Right ventricle myocardium inferior (tissue), 1 donor: Measurements from ENCODE around the gene PIK3R3. TPM values are rescaled to one million over a fixed set of nuclear protein-coding genes. Genes with fewer than 3 reads are reported as not detected.
"Not testable (repeated sequence)": the region's sequence is repeated elsewhere in the genome, so short reads cannot be mapped to it uniquely, and the experiment has no call there.

Source experiments
- ATAC-seq: fragments of 200-7000 bp; cut with Tn5 transposase; one replicate; pipeline ENCODE4 v1.9.1; 2020; ENCODE audit warnings: mild to moderate bottlenecking, moderate library complexity
- DNase-seq: peaks from one replicate; pipeline ENCODE4 v3.0.0; 2021; ENCODE audit errors: missing footprints
- intact Hi-C: fragments of 100-400 bp; cut with DNase I; formaldehyde crosslinking; loops from one replicate; pipeline ENCODE4 v1.11.0; 2022
- total RNA-seq: library from RNA; stranded (reverse); fragmentation: NEBNext Ultra II Directional; extraction: Animal tissue kit (Norgen Biotek cat#: 25700); gene quantifications from one replicate; pipeline ENCODE4 v1.2.1, GENCODE V29; 2021
- donor health status: DM: no; HTN: yes; CAD: no; lungs with severe emphysema.

Gene PIK3R3
- total RNA-seq, 1 donor from 2014 or later, result 22.6 TPM

DNA sequence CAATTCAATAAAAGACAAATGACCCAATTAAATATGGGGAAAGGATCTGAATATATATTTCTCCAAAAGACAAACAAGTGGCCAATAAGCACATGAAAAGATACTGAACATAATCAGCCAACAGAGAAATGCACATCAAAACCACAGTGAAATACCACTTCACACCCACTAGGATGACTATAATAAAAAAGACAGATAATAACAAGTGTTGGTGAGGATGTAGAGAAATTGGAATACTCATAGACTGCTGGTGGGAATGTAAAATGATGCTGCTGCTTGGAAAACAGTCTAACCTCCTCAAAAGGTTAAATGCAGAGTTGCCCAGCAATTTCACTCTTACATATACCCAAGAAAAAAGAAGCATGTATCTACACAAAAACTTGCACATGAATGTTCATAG is 48.9 kb downstream of the PIK3R3 start:
- intact Hi-C loops, result no loop called here

DNA sequence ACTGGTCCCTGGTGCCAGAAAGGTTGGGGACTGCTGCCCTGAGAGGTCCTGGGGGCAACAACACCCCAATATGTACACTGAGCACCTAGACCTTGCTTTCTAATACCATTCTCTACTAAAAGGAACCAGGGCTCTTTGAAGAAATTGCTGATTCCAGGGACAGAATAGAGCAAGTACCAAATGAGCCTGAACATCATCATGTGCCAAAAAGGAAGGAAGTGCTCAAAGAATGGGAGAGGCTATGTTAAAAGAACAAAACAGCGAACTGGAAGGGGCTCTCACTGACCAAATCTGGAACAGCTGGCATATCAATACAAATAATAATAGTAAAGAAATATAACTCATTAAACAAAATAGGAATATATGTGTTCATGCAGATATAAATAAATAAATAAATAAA is 50.8 kb downstream of the PIK3R3 start:
- DNase-seq (no peak), ATAC-seq (peak; percentile 23)
- intact Hi-C loops, result no loop called here

More for the DNA sequence above, 48.9 kb downstream of the PIK3R3 start:
- DNase-seq, result no peak
- no peak for ATAC-seq

DNA sequence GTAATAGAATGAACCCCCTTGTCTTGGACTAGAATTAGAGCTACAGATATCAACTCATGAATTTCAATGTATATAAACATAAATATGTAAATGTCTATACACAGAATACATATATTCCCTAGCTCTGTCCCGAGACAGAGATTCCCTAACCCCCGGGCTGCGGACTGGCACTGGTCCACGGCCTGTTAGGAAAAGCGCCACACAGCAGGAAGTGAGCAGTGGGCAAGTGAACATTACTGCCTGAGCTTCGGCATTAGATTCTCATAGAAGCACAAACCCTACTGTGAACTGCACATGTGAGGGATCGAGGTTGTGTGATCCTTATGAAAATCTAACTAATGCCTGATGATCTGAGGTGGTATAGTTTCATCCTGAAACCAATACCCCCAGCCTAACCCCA is 51.2 kb downstream of the PIK3R3 start:
- intact Hi-C loops, result no loop called here
- DNase-seq, result no peak
- ATAC-seq, result no peak

DNA sequence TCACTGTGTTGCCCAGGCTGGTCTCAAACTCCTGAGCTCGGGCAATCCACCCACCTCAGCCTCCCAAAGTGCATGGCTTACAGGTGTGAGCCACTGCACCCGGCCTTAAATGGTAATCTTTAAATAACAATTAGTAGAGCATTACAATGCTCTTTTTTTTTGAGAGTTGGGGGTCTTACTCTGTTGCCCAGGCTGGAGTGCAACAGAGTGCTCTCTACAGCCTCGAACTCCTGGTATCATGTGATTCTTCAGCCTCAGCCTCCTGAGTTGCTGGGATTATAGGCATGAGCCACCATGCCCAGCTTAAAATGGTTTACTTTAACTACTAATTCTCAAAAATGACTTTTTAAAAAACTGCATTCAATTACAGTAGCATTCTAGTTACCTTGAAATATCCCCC is 52.2 kb downstream of the PIK3R3 start:
- ATAC-seq (no peak), DNase-seq (no peak)
- intact Hi-C loops, result no loop called here

DNA sequence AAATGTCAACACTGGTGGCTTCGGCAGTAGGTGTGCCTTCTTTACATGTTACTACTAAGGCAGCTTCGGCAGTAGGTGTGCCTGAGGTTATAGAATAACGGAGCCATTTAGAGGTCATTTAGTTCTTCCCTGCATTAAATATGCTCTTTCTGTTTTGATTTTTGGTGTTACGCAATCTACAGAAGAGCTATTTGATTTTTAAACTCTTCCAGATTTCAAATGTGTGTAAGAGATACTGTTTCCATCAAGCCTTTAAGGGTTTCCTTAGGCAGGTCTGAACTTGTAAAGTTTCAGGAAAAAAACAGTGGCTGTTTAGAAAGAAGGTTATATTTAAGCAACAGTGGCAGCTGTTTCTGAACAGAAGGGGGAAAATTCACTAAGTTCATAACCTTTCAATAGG is 54.8 kb downstream of the PIK3R3 start:
- no peak for ATAC-seq
- intact Hi-C loops, result no loop called here

DNA sequence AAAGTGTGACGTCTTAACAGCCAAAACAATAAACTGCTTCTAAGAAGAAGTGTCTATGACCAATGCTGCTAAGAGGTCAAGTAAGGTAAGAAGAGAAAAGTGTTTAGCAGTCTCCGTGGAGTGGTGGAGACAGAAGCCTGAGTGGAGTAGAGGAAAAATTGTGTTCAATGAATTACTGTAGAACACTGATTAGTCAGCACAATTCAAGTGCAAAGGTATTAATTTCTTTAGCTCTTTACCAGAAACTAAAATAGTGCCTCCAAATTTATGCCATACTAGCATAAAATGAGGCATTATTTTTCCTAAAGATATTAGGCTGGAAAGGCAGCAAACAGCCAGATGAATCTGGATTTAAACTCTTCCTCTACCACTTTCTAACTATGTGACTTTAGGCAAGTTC is 56.1 kb downstream of the PIK3R3 start:
- ATAC-seq, result no peak
- intact Hi-C loops, result no loop called here
- no peak for DNase-seq

More for the DNA sequence above, 54.8 kb downstream of the PIK3R3 start:
- no peak for DNase-seq

DNA sequence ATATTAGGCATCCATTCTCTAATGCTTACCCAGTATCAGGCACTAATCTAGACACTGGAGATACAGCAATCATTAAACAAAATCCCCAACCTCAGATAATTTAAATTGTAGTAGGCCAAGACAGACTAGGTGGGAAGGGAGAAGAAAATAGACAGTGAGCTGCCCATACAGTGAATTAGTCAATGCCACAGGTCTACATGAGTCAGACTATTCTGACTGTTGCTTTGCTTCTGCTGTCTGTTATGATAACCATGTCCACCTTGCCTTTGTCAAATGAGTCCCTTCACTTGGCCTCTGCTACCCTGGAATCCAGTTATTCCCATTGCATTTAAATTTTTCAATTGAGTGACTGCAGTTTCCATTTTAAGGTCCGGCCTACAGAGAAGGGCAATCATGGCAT is 59.5 kb downstream of the PIK3R3 start:
- intact Hi-C loops, result no loop called here

DNA sequence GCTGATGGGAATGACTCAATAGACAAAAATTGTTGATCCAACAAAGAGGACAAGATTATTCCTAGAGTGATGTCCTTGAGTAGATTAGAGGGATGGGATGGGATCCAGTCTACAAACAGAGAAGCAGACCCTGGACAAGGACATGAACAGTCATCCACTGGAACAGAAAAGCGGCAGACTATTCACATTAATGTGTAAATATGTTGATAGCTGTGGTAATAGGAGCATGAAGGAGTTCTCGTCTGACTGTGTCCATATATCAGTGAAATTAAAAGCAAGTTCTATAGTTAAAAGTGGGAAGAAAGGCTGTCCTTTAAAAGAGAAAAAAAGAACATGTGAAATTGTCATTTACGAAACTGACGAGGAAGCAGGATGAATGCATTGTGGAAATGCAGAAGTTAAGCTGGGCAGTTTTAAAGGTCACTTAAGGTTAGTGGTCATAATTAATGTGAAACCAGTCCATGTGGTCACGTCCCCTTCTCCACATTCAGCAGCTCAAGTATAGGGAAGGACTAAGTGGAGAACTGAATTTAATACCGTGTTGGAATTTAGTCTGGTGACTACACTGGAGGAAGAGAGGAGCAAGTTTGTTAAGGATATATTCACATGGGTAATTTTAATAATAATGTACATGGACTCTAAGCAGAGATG is 62.1 kb downstream of the PIK3R3 start:
- intact Hi-C loops, result no loop called here
- ATAC-seq (peak; percentile 39), DNase-seq (no peak)

More for the DNA sequence above, 59.5 kb downstream of the PIK3R3 start:
- ATAC-seq (no peak), DNase-seq (no peak)

DNA sequence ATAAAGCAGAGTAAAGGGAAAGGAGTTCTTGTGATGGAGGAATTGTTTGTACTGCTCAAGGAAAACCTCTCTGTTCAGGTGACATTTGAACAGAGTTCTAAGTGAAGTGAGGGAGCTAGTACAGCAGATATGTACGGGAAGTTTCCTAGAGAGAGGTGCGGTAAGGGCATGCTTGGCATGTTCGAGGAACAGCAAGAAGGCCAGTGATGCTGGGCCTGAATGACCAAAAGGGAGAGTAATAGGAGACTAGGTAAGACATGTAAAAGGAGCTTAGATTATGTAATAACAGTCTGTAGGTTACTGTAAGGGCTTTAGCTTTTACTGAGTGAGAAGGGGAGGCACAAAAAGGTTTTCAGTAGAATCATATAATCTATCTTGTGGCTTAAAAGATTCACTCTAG is 63.9 kb downstream of the PIK3R3 start:
- no peak for ATAC-seq
- intact Hi-C loops, result no loop called here
- DNase-seq, result no peak

DNA sequence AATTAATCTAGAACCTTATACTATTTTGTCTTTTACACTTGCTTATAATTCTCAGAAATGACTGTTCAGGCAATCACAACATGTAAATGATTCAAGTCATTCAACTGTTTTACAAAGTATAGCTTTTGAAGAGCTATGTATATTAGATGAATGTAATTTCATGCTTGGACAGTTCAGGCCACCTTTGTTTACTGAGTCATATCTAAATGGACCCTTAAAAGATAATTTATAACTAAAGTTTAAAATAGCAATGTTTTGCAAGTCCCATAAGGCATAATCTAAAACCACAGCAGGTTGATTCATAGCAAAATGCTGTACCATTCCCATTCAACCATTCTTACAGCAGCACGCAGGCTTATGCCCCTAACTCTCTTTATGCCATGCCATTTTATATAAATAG is 64.8 kb downstream of the PIK3R3 start:
- intact Hi-C loops, result no loop called here
- no peak for ATAC-seq
- no peak for DNase-seq

DNA sequence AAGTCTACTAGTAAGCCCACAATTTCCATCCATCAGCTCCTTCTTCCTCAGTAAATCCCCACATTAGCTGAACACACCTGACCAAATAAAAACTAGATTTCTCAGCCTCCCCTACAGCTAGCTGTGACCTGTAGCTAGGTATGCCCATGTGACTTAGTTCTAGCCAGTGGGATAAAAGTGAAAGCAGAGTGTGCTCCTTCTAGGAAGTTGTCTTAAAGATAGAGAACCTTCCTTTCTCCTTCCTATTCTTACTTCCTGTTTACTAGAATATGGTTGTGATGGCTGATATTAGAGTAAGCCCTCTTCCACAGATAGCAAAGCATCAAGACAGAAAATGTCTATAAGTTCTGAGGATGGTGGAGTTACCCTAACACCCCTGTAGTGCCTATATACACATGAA is 67.0 kb downstream of the PIK3R3 start:
- no peak for ATAC-seq
- no peak for DNase-seq
- intact Hi-C loops, result no loop called here

DNA sequence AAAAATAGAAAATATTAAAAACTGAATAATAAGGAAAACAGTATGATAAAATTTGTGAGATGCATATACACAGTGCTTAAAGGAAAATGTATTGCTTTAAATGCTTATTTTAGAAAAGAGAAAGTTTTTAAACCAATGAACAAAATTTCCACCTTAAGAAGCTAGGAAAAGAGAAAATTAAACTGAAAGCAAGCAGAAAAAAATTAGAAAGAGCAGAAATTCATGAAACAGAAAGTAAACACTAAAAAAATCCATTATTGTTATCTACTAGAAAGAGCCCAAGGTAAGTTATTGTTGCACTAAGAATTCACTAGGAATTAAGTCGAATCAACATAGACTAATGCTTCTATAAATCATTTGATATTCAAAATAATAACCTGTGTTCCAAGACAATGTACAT is 67.7 kb downstream of the PIK3R3 start:
- intact Hi-C loops, result no loop called here
- no peak for ATAC-seq
- no peak for DNase-seq

DNA sequence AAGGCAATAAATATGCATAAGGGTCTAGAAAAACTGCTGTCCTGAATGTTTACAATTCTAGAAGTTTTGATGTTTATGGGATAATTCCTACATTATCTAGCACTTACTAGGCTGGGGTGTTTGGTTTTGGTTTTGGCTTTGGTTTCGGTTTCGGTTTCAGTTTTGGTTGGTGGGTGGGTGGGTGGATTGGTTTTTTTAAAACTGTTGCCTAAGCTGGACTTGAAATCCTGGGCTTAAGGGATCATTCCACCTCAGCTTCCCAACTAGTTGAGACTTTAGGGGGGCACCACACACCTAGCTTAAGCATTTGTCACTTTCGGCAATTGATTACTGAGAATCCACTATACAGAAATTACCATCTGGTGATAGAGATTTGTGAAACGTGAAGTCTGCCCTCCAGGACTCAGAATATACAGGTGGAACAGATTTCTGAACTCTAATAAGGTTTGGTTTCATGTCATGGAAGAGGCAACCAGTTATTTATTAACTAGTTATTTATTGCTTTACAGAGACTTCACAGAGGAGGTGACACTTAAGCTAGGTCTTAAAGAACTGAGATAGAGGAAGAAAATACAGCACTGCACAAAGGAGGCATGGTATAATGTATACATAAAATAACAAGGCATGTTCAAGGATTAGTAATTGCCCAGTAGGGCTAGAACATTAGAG is 69.6 kb downstream of the PIK3R3 start:
- intact Hi-C loops, result no loop called here
- DNase-seq, result no peak
- no peak for ATAC-seq

DNA sequence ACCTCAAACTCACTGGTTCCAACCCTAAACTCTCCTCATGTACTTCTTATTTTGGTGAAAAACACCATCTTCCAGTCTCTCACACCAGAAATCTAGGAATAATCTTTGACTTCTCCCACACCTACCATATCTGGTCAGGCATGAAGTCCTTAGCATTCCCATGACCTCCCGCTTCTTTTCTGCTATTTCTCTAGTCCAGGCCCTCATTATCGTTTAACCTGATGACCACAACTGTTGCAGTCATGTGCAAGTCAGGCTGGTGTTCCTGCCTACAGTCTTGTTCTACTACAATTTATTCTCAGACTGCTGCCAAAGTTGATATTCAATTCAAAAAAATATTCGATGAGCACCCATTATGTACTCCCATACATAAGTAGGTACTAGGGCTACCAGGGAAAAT is 71.3 kb downstream of the PIK3R3 start:
- ATAC-seq (no peak), DNase-seq (no peak)
- intact Hi-C loops, result no loop called here

DNA sequence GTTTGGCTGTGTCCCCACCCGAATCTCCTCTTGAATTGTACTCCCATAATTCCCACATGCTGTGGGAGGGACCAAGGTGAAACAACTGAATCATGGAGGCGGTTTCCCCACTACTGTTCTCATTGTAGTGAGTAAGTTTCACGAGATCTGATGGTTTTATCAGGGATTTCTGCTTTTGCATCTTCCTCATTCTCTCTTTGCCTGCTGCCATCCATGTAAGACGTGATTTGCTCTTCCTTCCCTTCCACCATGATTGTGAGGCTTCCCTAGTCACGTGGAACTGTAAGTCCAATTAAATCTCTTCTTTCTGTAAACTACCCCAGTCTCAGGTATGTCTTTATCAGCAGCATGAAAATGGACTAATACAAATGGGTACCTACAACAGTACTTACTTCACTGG is 73.5 kb downstream of the PIK3R3 start:
- intact Hi-C loops, result no loop called here
- no peak for DNase-seq
- no peak for ATAC-seq

DNA sequence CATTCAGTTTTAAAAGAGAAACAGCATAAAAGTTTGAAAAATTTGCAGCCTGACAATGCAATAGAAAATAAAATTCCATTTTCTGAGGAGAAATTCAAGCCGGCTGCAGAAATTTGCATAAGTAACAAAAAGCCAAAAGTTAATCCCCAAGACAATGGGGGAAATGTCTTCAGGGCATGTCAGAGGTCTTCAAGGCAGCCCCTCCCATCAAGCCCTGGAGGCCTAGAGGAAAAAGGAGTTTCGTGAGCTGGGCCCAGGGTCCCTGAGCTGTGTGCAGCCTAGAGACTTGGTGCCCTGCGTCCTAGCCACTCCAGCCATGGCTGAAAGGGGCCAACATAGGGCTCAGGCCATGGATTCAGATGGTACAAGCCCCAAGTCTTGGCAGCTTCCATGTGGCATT is 74.6 kb downstream of the PIK3R3 start:
- no peak for DNase-seq
- intact Hi-C loops, result no loop called here
- ATAC-seq, result no peak

DNA sequence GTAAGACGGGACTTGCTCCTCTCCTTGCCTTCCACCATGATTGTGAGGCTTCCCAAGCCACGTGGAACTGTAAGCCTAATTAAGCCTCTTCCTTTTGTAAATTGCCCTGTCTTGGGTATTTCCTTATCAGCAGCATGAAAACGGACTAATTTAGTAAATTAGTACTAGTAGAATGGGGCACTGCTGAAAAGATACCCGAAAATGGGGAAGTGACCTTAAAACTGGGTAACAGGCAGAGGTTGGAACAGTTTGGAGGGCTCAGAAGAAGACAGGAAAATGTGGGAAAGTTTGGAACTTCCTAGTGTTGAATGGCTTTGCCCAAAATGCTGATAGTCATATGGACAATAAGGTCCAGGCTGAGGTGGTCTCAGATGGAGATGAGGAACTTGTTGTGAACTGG is 75.2 kb downstream of the PIK3R3 start:
- ATAC-seq, intact Hi-C loops, DNase-seq: not testable (repeated sequence)

DNA sequence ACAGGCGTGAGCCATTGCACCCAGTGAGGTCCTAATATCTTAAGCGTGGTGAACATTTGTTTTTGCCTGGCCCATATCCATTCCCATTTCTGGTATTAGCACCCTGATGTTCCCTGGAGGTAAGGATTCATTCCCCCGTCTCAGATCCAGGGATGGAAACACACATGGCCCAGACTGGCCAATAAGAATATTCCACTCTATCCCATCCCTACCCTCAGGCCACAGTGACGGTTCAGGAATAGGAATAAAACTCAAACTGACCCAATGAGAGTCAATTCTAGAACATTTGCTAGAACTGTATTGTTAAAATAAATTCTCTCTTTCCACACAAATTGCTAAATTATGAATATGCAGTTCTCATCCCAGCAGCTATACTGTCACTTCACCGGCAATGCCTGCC is 76.1 kb downstream of the PIK3R3 start:
- intact Hi-C loops, result no loop called here
- ATAC-seq (no peak), DNase-seq (no peak)

DNA sequence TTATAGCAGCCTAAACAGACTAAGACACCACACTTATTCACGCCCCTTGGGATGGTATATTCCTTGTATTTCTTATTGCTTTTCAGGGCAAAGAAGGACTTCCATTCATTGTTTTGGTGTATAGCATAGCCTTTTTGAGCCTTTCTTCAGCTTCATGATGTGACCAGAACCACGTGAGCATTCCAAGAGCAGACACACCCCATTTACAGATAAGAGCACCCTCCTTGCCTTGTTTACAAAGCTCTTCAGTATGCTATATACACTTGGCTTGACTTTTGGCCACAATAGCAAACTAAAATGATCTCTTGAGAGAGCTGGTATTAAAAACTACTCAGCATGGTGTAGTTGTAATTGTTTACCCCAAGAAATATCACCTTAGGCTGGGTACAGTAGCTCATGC is 78.7 kb downstream of the PIK3R3 start:
- no peak for DNase-seq
- intact Hi-C loops, result no loop called here
- ATAC-seq, result no peak

DNA sequence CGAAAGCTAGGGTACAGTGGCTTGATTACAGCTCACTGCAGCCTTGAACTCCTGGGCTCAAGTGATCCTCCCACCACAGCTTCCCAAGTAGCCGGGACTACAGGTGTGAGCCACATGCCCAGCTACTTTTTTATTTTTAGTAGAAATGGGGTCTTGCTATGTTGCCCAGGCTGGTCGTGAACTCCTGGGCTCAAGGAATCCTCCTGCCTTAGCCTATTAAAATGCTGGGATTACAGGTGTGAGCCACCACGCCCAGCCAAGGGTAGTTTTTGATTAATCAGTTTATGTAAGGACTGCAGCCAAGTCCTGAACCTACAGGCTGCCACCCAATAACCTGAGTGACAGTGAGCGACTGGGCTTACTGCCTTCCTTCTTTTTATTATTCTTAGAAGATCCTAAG is 88.3 kb downstream of the PIK3R3 start:
- no peak for DNase-seq
- intact Hi-C loops, result no loop called here
- no peak for ATAC-seq

DNA sequence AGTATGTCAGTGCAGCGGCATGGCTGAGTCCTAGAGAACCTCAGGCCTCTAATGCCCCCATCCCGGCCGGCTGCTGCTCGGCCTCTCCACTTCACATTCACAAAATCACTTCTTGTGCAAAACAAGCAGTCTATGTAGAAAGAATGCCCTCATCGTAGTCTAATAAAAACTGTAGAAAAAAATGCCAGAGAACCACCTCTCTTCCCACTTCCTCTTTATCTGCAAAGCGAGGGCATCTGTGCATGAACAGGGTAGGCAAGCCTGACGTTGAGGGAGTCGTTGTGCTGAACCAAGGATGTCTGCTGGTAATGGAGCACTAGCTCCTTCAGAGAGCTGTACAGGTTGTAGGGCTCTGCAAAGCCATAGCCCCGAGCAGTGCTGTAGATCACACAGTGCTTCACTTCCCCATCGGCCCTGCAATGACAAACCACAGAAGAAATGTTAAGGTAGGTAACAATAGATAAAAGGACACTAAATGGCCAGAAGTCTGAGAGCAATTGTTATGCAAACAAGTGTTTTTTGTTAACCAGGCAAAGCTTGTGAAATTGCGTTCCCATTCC is 88.9 kb downstream of the PIK3R3 start:
- DNase-seq (no peak), ATAC-seq (no peak)
- intact Hi-C loops, result no loop called here
